Lower lobe of right lung (tissue), 2 donors: ENCODE data around the gene PODXL2. TPM values are rescaled to one million over a fixed set of nuclear protein-coding genes. Genes with fewer than 3 reads are reported as not detected.

Experiments
- ATAC-seq, 2 donors: fragments of 200-7000 bp; cut with Tn5 transposase; one replicate each; pipeline ENCODE4 v1.9.1; 2020 to 2022; ENCODE audit warnings: mild to moderate bottlenecking in 2 of 2, moderate library complexity in 2 of 2
- DNase-seq: peaks from one replicate; pipeline ENCODE4 v3.0.0-alpha.2; 2020
- H3K27ac ChIP-seq: fragments of 200-600 bp; one replicate; pipeline ENCODE4 v1.8.0; 2022
- H3K27me3 ChIP-seq: fragments of 200-600 bp; one replicate; pipeline ENCODE4 v1.8.0; 2022; ENCODE audit warnings: low read depth
- H3K36me3 ChIP-seq: fragments of 200-600 bp; one replicate; pipeline ENCODE4 v1.8.0; 2022; ENCODE audit warnings: mild to moderate bottlenecking
- H3K4me1 ChIP-seq: fragments of 200-600 bp; one replicate; pipeline ENCODE4 v1.8.0; 2022
- H3K4me3 ChIP-seq: fragments of 200-600 bp; one replicate; pipeline ENCODE4 v1.8.0; 2022; ENCODE audit warnings: mild to moderate bottlenecking
- H3K9me3 ChIP-seq: fragments of 200-600 bp; one replicate; pipeline ENCODE4 v1.8.0; 2022
- CTCF ChIP-seq: fragments of 200-600 bp; IDR thresholded peaks from one replicate; pipeline ENCODE4 v1.8.0; 2022; ENCODE audit warnings: antibody characterized with exemption, mild to moderate bottlenecking
- intact Hi-C: fragments of 100-400 bp; cut with DNase I; formaldehyde crosslinking; loops from one replicate; pipeline ENCODE4 v1.11.0; 2022
- total RNA-seq: library from RNA; stranded (reverse); fragmentation: NEBNext Ultra II Directional; extraction: Animal tissue kit (Norgen Biotek cat#: 25700); gene quantifications from one replicate; pipeline ENCODE4 v1.2.1, GENCODE V29; 2021
- donor health status: DM: no; HTN: yes; CAD: no; lungs with severe emphysema.

Gene PODXL2
- total RNA-seq, 1 donor from 2014 or later: 2.2 TPM

- no peaks in the 10 kb centered on the region for H3K27me3 ChIP-seq
- TF ChIP-seq CTCF: no peak
- H3K4me1 ChIP-seq: peaks cover 38% of the 10 kb centered on the region
- intact Hi-C loops: no loop called here
- no peak overlapping the region for H3K4me3 ChIP-seq
- no peak overlapping the region for H3K27ac ChIP-seq
- DNase-seq (peak; percentile 20), ATAC-seq (no peak)
- H3K9me3 ChIP-seq: no peaks in the 10 kb centered on the region
- H3K36me3 ChIP-seq: peaks cover 17% of the 10 kb centered on the region
These were observed 77.3 kb downstream of the PODXL2 start for GRCh38 chr3:127706312-127706711.

- TF ChIP-seq CTCF: no peak
- Histone ChIP-seq H3K4me3 (no peak overlapping the region), H3K27me3 (no peaks in the 10 kb centered on the region), H3K27ac (peak overlapping the region; percentile 15), H3K9me3 (no peaks in the 10 kb centered on the region), H3K4me1 (peaks cover 32% of the 10 kb centered on the region), H3K36me3 (peaks cover 17% of the 10 kb centered on the region)
- DNase-seq: peak; percentile 31
- no peak for ATAC-seq
- intact Hi-C loops: no loop called here
These were observed 77.9 kb downstream of the PODXL2 start for GRCh38 chr3:127706785-127707351.

GRCh38 chr3:127707851-127708411, 78.9 kb downstream of the PODXL2 start:
- H3K27ac ChIP-seq: no peak overlapping the region
- ATAC-seq (no peak), DNase-seq (peak; percentile 37)
- no peaks in the 10 kb centered on the region for H3K9me3 ChIP-seq
- intact Hi-C loops: no loop called here
- H3K36me3 ChIP-seq: peaks cover 17% of the 10 kb centered on the region
- TF ChIP-seq CTCF: no peak
- H3K4me3 ChIP-seq: no peak overlapping the region
- peaks cover 33% of the 10 kb centered on the region for H3K4me1 ChIP-seq
- H3K27me3 ChIP-seq: no peaks in the 10 kb centered on the region

- no peaks in the 10 kb centered on the region for H3K9me3 ChIP-seq
- ATAC-seq (no peak), DNase-seq (no peak)
- no peak for TF ChIP-seq CTCF
- peaks cover 36% of the 10 kb centered on the region for H3K4me1 ChIP-seq
- H3K36me3 ChIP-seq: peaks cover 17% of the 10 kb centered on the region
- no peaks in the 10 kb centered on the region for H3K27me3 ChIP-seq
- H3K27ac ChIP-seq: no peak overlapping the region
- intact Hi-C loops: no loop called here
- no peak overlapping the region for H3K4me3 ChIP-seq
These were observed 79.9 kb downstream of the PODXL2 start for GRCh38 chr3:127708837-127709236.

GRCh38 chr3:127709320-127710060, 80.5 kb downstream of the PODXL2 start:
- no peaks in the 10 kb centered on the region for H3K27me3 ChIP-seq
- H3K27ac ChIP-seq: peak overlapping the region; percentile 6
- no peak for DNase-seq
- peaks cover 43% of the 10 kb centered on the region for H3K4me1 ChIP-seq
- no peak for ATAC-seq
- no peak overlapping the region for H3K4me3 ChIP-seq
- H3K36me3 ChIP-seq: peaks cover 17% of the 10 kb centered on the region
- no peak for TF ChIP-seq CTCF
- intact Hi-C loops: no loop called here
- H3K9me3 ChIP-seq: no peaks in the 10 kb centered on the region
